GM21360 (cell line): ENCODE results near the gene CBARP.
"Not testable (repeated sequence)": the region's sequence is repeated elsewhere in the genome, so short reads cannot be mapped to it uniquely, and the experiment has no call there.

Source experiments
- ATAC-seq: cut with Tn5 transposase; IDR thresholded peaks from one replicate; pipeline ENCODE4 v1.9.1; 2021; ENCODE audit warnings: mild to moderate bottlenecking, moderate library complexity; ENCODE audit not compliant: unreplicated experiment

CBARP gene

DNA sequence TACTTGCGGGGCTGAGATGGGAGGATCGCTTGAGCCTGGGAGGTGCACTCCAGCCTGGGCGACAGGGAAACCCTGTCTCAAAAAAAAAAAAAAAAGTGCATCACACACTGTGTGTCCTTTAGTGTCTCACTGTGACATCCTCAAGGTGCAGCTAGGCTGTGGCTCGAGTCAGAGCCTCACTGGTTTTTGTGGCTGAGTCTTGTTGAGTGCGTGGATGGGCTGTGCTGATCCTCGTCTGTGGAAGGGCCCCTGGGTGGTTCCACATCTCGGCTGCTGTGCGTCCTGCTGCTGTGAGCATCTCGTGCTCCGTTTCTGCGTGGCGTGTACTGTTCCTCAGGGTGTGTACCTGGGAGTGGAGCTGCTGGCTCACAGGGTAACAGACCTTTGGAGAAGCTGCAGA, 21.0 kb downstream of the CBARP start:
- no peak for ATAC-seq

DNA sequence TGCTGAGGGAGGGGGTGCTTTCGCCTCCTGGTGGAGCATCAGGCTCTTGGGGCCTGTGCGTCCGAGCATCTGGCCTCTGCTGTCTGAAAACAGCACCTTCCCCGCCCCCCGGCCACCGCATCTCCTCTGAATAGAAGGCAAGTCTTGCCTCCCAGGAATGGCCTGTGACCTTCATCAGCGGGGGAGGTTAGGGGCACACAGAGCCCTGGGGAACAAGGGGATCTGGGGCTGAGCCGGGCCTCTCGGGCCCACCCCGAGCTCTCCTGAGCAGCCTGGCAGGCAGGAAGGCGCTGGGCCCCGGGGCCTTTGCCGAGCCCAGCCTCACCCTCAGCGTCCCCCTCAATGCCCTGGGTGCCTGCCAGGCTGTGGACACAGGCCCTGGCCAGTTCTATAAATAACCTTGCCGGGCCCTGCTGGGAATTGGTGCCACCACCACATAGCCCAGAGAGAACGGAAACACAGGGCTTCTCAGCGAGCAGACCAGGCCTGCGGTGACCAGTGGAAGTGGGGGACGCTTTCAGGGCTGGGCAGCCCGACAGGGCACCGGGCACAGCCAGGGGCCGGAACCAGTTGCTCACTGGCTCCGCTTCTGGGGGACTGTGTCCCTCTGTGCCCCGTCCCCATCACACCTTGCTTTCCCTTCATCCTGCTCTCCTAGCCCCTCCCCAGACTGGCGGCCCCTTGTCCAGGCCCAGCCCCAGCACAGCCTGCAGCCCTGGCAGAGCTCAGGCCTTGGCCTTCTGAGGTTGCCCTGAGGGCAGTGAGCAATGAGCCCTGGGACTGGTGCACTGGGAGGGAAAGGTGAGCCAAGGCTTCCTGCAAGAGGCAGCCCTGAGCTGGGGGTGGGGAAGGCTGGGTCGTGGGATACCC, 22.7 kb downstream of the CBARP start:
- ATAC-seq, result no peak

DNA sequence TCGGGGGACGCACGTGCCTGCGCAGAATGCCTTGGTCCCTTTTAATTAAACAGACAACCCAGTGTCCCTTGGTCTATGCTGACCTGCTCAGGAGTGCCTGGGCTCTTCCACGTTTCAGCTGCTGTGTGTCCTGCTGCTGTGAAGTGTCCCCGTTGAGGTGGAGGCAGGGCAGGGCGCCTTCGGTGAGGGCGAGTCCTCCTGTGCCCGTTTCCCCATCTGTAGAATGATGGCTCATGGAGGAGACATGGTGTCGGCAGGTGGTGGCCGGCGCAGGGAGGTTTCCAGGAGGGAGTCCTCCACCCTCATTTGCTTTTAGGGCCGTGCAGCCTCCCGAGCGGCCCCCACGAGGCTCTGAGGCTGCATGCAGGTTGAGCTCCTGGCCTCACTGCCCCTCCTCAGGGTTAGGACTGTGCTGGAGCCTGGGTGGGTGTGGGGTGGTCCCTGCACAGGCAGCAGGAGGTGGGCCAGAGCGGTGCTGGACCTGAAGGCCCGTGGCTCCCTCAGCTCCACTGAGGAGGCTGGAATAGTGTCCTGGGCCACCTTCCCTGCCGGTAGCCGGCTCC, 23.4 kb downstream of the CBARP start:
- ATAC-seq, result no peak

- ATAC-seq, result no peak
Observed at GRCh38 chr19:1213391-1214286, 24.2 kb downstream of the CBARP start.

- ATAC-seq, result no peak
Observed at GRCh38 chr19:1211494-1212234, 26.1 kb downstream of the CBARP start.

GRCh38 chr19:1210227-1210538, 27.6 kb downstream of the CBARP start:
- ATAC-seq, result no peak

- not testable (repeated sequence) for ATAC-seq
Observed at GRCh38 chr19:1208830-1209229, 29.0 kb downstream of the CBARP start.

- ATAC-seq, result no peak
Observed at GRCh38 chr19:1206864-1207450, 30.8 kb downstream of the CBARP start.

DNA sequence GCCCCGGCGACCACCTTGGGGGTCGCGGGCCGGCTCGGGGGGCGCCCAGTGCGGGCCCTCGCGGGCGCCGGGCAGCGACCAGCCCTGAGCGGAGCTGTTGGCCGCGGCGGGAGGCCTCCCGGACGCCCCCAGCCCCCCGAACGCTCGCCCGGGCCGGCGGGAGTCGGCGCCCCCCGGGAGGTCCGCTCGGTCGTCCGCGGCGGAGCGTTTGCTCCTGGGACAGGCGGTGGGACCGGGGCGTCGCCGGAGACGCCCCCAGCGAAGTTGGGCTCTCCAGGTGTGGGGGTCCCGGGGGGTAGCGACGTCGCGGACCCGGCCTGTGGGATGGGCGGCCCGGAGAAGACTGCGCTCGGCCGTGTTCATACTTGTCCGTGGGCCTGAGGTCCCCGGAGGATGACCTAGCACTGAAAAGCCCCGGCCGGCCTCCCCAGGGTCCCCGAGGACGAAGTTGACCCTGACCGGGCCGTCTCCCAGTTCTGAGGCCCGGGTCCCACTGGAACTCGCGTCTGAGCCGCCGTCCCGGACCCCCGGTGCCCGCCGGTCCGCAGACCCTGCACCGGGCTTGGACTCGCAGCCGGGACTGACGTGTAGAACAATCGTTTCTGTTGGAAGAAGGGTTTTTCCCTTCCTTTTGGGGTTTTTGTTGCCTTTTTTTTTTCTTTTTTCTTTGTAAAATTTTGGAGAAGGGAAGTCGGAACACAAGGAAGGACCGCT, 31.5 kb downstream of the CBARP start:
- no peak for ATAC-seq

GRCh38 chr19:1205114-1206099, 32.4 kb downstream of the CBARP start, which contains the start of gene STK11:
Gene STK11, plus strand, starts transcription at chr19:1205778. Its CDS starts 1,136 bp downstream, at chr19:1206914.
- peak; percentile 80 for ATAC-seq

DNA sequence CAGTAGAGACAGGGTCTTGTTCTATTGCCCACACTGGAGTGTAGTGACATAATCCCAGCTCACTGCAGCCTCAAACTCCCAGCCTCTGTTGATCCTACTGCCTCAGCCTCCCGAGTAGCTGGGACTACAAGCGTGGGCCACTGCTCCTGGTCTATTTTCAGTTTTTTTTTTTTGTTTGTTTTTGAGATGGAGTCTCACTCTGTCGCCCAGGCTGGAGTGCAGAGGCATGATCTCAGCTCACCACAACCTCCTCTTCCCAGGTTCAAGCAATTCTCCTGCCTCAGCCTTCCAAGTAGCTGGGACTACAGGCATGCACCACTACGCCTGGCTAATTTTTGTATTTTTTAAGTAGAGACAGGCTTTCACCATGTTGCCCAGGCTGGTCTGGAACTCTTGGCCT, 37.2 kb downstream of the CBARP start:
- not testable (repeated sequence) for ATAC-seq

DNA sequence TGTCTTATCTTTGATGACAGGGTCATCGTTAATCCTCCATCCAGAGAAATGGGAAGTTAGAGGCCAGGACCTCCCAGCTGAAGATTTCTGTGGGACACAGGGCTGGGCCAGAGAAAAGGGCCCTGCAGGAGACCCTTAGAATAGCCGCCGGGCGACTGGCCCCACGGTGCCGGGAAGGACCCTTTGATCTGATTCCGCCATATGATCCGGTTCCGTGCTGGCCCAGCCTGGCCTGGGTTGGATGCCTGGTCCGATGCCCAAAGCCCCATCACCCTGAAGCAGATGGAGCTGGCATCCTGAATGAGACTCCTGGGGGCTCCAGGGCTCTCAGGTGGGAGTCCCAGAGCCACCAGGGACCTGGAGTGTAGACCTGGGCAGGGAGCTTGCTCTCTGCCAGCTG, 38.3 kb downstream of the CBARP start:
- ATAC-seq, result no peak

DNA sequence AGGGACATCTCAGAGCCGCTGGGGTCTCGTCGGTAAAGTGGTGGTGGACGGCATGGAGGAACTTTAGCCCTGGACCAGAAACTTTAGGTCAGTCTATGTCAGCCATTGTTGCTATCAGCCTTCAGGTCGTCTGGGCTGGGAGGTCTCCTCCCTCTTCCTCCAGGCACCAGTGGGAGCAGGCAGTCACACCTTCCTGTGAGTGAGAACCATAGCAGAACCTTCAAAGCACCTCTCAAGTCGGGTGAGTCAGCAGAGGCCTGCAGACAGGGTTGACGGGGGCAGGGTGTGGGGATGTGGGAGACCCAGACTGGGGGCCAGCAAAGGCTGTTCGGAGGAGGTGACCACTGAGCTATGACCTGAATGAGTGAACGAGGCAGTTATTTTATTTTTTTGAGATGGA, 48.4 kb downstream of the CBARP start:
- ATAC-seq, result no peak

DNA sequence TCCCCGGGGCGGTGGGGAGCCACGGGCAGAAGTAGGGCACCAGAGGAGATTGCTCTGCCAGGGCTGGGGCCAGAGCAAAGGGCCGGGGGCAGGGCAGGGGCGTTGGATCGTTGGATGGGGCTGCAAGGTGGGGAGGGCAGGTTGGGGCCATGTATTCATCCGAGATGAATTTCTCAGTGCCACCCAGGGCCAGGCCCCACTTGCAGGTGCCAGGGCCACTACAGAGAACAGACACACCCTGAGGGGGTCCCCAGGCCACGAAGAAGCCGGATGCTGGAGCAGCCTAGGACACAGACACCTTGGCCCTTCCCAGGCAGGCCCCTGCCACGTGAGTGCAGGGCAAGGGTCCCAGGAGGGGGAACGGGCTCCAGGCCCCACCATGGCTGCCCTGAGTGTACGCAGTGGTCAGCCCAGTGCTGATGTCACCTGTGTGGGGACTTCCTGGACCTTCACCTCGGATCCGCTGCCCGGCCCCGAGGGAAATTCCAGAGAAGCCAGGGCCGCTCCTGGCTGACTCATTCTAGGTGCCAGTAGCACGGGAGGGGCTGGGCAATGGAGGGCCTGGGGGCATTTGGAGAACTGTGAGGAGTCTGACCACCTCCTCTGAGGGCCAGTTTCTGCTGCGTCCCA, 54.1 kb downstream of the CBARP start:
- no peak for ATAC-seq

DNA sequence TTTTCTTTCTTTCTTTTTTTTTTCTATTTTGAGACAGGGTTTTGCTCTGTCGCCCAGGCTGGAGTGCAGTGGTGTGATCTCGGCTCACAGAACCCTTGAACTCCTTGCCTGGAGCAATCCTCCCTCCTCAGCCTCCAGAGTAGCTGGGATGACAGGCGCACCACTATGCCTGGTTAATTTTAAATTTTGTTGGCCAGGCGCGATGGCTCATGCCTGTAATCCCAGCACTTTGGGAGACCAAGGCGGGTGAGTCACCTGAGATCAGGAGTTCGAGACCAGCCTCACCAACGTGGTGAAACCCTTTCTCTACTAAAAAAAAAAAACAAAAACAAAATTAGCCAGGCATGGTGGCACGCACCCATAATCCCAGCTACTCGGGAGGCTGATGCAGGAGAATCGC, 55.1 kb downstream of the CBARP start:
- ATAC-seq, result no peak

- no peak for ATAC-seq
Observed at GRCh38 chr19:1182068-1182467, 55.7 kb downstream of the CBARP start.

- ATAC-seq, result no peak
Observed at GRCh38 chr19:1181606-1182005, 56.2 kb downstream of the CBARP start.
